Gastroesophageal sphincter (tissue), 3 donors: ENCODE results near the gene ZCWPW2.

ENCODE experiments used
- EP300 ChIP-seq: sonication (generic); formaldehyde crosslinking; IDR thresholded peaks from one replicate; pipeline ENCODE4 v1.6.1; 2017; ENCODE audit warnings: antibody characterized with exemption, mild to moderate bottlenecking
- TF ChIP-seq, protein P1 (sequence below), 4 experiments: fragments of 200-600 bp in 2 of 4; fragments of 450-650 bp in 2 of 4; sonication (generic) in 1 of 4; IDR thresholded peaks; one replicate each; pipeline ENCODE4 v1.5.1; 2017 to 2019; ENCODE audit warnings: antibody characterized with exemption in 4 of 4, mild to moderate bottlenecking in 2 of 4, moderate library complexity in 2 of 4

DNA sequence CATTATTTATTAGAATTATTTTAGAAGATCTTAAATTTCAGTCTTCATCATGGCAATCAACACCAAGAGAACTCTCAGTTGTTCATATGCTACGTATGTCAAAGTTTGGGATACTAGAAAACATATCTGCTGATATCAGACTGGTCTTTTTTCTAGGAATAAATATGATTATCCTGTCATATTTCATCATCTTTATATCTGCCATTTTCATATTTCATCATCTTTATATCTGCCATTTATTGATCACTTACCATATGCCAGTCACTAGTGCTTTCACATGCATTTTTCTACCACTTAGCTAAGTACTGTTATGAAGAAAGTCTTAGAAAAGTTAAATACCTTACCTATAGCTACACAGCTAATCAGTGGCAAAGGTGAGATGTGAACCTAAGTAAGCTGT is 2.8 kb upstream of the ZCWPW2 start:
- TF ChIP-seq, protein P1, sequence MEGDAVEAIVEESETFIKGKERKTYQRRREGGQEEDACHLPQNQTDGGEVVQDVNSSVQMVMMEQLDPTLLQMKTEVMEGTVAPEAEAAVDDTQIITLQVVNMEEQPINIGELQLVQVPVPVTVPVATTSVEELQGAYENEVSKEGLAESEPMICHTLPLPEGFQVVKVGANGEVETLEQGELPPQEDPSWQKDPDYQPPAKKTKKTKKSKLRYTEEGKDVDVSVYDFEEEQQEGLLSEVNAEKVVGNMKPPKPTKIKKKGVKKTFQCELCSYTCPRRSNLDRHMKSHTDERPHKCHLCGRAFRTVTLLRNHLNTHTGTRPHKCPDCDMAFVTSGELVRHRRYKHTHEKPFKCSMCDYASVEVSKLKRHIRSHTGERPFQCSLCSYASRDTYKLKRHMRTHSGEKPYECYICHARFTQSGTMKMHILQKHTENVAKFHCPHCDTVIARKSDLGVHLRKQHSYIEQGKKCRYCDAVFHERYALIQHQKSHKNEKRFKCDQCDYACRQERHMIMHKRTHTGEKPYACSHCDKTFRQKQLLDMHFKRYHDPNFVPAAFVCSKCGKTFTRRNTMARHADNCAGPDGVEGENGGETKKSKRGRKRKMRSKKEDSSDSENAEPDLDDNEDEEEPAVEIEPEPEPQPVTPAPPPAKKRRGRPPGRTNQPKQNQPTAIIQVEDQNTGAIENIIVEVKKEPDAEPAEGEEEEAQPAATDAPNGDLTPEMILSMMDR (IDR thresholded peaks at IDR 0.05), result no peak
- TF ChIP-seq EP300, result no peak
